Activated naive CD8-positive, alpha-beta T cell treated with anti-CD3 and anti-CD28 coated beads, Interleukin-2, amount 50 U/mL, for 16 hours (primary cell): ENCODE measurements around the gene AKAP10.
A peak's percentile ranks its signal among the peaks of the same experiment; 100 is the strongest.
"Not testable (repeated sequence)": the region's sequence is repeated elsewhere in the genome, so short reads cannot be mapped to it uniquely, and the experiment has no call there.

Experiments
- DNase-seq: peaks from one replicate; pipeline ENCODE4 v3.0.0-alpha.2; 2020; ENCODE audit warnings: low read depth, low spot score

Gene AKAP10

GRCh38 chr17:19977293-19978208, at the start of gene AKAP10:
Gene AKAP10 (minus strand): TSS chr17:19977828. CDS start chr17:19977679, 149 bp downstream.
- peak; percentile 89 for DNase-seq

- no peak for DNase-seq
These were observed 49.3 kb upstream of the AKAP10 start for GRCh38 chr17:20026960-20027359.

GRCh38 chr17:20022701-20023100, 45.1 kb upstream of the AKAP10 start:
- DNase-seq = no peak

- DNase-seq = not testable (repeated sequence)
These were observed 38.9 kb upstream of the AKAP10 start for GRCh38 chr17:20016475-20016992.

- DNase-seq = no peak
These were observed 34.4 kb upstream of the AKAP10 start for GRCh38 chr17:20012017-20012536.

- no peak for DNase-seq
These were observed 33.3 kb upstream of the AKAP10 start for GRCh38 chr17:20010936-20011335.

- no peak for DNase-seq
These were observed 32.7 kb upstream of the AKAP10 start for GRCh38 chr17:20010099-20010863.

GRCh38 chr17:20009302-20010098, 31.9 kb upstream of the AKAP10 start, which contains the start of gene SPECC1:
Gene SPECC1 (plus strand): TSS chr17:20009359. CDS start chr17:20096652, 87,293 bp downstream.
- peak; percentile 81 for DNase-seq

GRCh38 chr17:20009052-20009301, 31.3 kb upstream of the AKAP10 start:
- no peak for DNase-seq

GRCh38 chr17:20008242-20009051, 30.8 kb upstream of the AKAP10 start:
- no peak for DNase-seq

GRCh38 chr17:19996502-19996901, 18.9 kb upstream of the AKAP10 start:
- DNase-seq = no peak

- DNase-seq = no peak
These were observed 18.5 kb upstream of the AKAP10 start for GRCh38 chr17:19996086-19996485.

GRCh38 chr17:19992803-19993713, 15.4 kb upstream of the AKAP10 start:
- DNase-seq = peak; percentile 40

GRCh38 chr17:19991252-19991885, 13.7 kb upstream of the AKAP10 start:
- DNase-seq = no peak

- no peak for DNase-seq
These were observed 10.3 kb upstream of the AKAP10 start for GRCh38 chr17:19987897-19988296.

- no peak for DNase-seq
These were observed 9.6 kb upstream of the AKAP10 start for GRCh38 chr17:19986941-19987861.

- no peak for DNase-seq
These were observed 2.5 kb upstream of the AKAP10 start for GRCh38 chr17:19979917-19980770.
